Measurements from ENCODE around the gene CDC73.

DNA sequence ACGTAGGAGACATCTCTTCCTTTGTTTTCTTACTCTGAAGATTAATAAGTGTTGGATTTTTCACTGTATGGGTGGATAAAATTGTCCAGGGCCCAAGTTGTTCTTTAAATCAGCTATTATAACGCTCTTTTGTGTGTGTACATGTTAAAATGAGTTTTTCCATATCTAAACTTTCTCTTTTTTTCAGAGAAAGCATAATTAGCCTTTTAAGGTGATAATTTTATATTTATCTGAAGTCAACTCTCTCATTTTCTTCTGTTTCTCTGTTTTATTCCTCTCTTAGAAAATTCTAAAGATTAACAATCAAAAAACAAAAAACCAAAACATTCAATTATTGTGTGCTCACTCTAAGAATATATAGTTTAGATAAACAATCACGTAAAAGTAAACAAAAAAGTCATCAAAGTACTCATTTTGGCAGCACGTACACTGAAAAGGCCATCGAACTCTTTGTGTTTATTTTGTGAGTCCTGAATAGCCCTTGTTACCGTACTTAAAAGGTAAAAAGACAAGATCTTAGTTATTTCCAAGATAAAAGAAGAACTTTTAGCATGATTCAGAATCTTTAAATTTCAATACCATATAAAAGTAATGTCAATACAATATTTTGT is 7.2 kb upstream of the CDC73 start:
- TF ChIP-seq, protein P1, sequence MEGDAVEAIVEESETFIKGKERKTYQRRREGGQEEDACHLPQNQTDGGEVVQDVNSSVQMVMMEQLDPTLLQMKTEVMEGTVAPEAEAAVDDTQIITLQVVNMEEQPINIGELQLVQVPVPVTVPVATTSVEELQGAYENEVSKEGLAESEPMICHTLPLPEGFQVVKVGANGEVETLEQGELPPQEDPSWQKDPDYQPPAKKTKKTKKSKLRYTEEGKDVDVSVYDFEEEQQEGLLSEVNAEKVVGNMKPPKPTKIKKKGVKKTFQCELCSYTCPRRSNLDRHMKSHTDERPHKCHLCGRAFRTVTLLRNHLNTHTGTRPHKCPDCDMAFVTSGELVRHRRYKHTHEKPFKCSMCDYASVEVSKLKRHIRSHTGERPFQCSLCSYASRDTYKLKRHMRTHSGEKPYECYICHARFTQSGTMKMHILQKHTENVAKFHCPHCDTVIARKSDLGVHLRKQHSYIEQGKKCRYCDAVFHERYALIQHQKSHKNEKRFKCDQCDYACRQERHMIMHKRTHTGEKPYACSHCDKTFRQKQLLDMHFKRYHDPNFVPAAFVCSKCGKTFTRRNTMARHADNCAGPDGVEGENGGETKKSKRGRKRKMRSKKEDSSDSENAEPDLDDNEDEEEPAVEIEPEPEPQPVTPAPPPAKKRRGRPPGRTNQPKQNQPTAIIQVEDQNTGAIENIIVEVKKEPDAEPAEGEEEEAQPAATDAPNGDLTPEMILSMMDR (IDR thresholded peaks at IDR 0.05): no peak
- TF ChIP-seq POLR2A (IDR thresholded peaks at IDR 0.05): no peak
